Neutrophil (primary cell): ENCODE data around the gene LRRC46.

Experiments
- H3K27ac ChIP-seq: fragments of 200-600 bp; sonication (generic); 2 replicates; pipeline ENCODE4 v1.5.1; 2016; ENCODE audit warnings: mild to moderate bottlenecking, moderate library complexity
- H3K27me3 ChIP-seq: fragments of 200-600 bp; sonication (generic); 2 replicates; pipeline ENCODE4 v1.6.0; 2016; ENCODE audit warnings: mild to moderate bottlenecking
- H3K36me3 ChIP-seq: fragments of 200-600 bp; sonication (generic); 2 replicates; pipeline ENCODE4 v1.5.1; 2017
- H3K4me1 ChIP-seq, 2 experiments: fragments of 200-600 bp in 1 of 2; sonication (generic) in 1 of 2; 1 replicate in 1 of 2; 2 replicates in 1 of 2; pipeline versions ENCODE4 v1.5.1 to v1.6.1; 2013 to 2016; ENCODE audit warnings: low read depth in 1 of 2, low read length in 1 of 2, mild to moderate bottlenecking in 1 of 2, moderate library complexity in 1 of 2; ENCODE audit not compliant: control insufficient read depth in 1 of 2, insufficient read depth in 1 of 2
- H3K4me3 ChIP-seq, 2 experiments: fragments of 200-600 bp in 1 of 2; sonication (generic) in 1 of 2; 1 replicate in 1 of 2; 2 replicates in 1 of 2; pipeline ENCODE4 v1.5.1; 2013 to 2016; ENCODE audit warnings: low read depth in 1 of 2, low read length in 1 of 2, mild to moderate bottlenecking in 1 of 2, moderate library complexity in 1 of 2
- H3K9me3 ChIP-seq: fragments of 200-600 bp; sonication (generic); 2 replicates; pipeline ENCODE4 v1.5.1; 2016
- CTCF ChIP-seq: fragments of 200-600 bp; sonication (generic); IDR thresholded peaks from 2 replicates; pipeline ENCODE4 v1.5.1; 2016; ENCODE audit warnings: antibody characterized with exemption

Gene LRRC46

GRCh38 chr17:47857551-47858455 lies 26.3 kb downstream of the LRRC46 start:
- no peak overlapping the region for H3K27ac ChIP-seq
- no peak overlapping the region for H3K4me3 ChIP-seq
- H3K36me3 ChIP-seq: no peaks in the 10 kb centered on the region
- TF ChIP-seq CTCF: no peak
- H3K9me3 ChIP-seq: no peaks in the 10 kb centered on the region
- peaks cover 72% of the 10 kb centered on the region for H3K27me3 ChIP-seq
- no peaks in the 10 kb centered on the region for H3K4me1 ChIP-seq

- no peaks in the 10 kb centered on the region for H3K36me3 ChIP-seq
- peaks cover 58% of the 10 kb centered on the region for H3K27me3 ChIP-seq
Observed at GRCh38 chr17:47860386-47860785, 28.9 kb downstream of the LRRC46 start.

GRCh38 chr17:47862621-47863440 lies 31.4 kb downstream of the LRRC46 start:
- Histone ChIP-seq H3K27me3 (peaks cover 54% of the 10 kb centered on the region), H3K36me3 (no peaks in the 10 kb centered on the region), H3K4me3 (no peak overlapping the region), H3K9me3 (no peaks in the 10 kb centered on the region), H3K4me1 (no peaks in the 10 kb centered on the region), H3K27ac (no peak overlapping the region)
- no peak for TF ChIP-seq CTCF

More at GRCh38 chr17:47860386-47860785, 28.9 kb downstream of the LRRC46 start:
- Histone ChIP-seq H3K27ac (no peak overlapping the region), H3K9me3 (no peaks in the 10 kb centered on the region), H3K4me1 (no peaks in the 10 kb centered on the region), H3K4me3 (no peak overlapping the region)
- TF ChIP-seq CTCF: no peak

- Histone ChIP-seq H3K4me1 (no peaks in the 10 kb centered on the region), H3K27ac (no peak overlapping the region), H3K9me3 (no peaks in the 10 kb centered on the region), H3K4me3 (no peak overlapping the region), H3K27me3 (peaks cover 56% of the 10 kb centered on the region), H3K36me3 (no peaks in the 10 kb centered on the region)
- TF ChIP-seq CTCF: no peak
Observed at GRCh38 chr17:47864791-47865216, 33.3 kb downstream of the LRRC46 start.

GRCh38 chr17:47866941-47867340 lies 35.5 kb downstream of the LRRC46 start:
- no peaks in the 10 kb centered on the region for H3K9me3 ChIP-seq
- H3K4me1 ChIP-seq: no peaks in the 10 kb centered on the region
- no peak for TF ChIP-seq CTCF
- H3K36me3 ChIP-seq: no peaks in the 10 kb centered on the region
- no peak overlapping the region for H3K27ac ChIP-seq
- H3K27me3 ChIP-seq: peaks cover 73% of the 10 kb centered on the region
- H3K4me3 ChIP-seq: no peak overlapping the region
